H1 (cell line): Measurements from ENCODE around the gene OSGEP. TPM values are rescaled to one million over a fixed set of nuclear protein-coding genes. Genes with fewer than 3 reads are reported as not detected.

Experiments
- POLR2A ChIP-seq, 2 experiments: IDR thresholded peaks; 1 replicate in 1 of 2; 2 replicates in 1 of 2; pipeline ENCODE4 v1.6.1; 2011; ENCODE audit warnings: low read depth in 2 of 2, low read length in 2 of 2, mild to moderate bottlenecking in 2 of 2; ENCODE audit errors: control extremely low read depth in 1 of 2
- RBBP5 ChIP-seq: IDR thresholded peaks from 2 replicates; pipeline ENCODE4 v1.7.1; 2012; ENCODE audit warnings: low read depth, mild to moderate bottlenecking, inconsistent platforms, low read length, moderate library complexity, borderline replicate concordance
- SIN3A ChIP-seq, 2 experiments: IDR thresholded peaks in 1 of 2; conservative IDR thresholded peaks in 1 of 2; 2 replicates each; pipeline ENCODE4 v1.6.1; 2011 to 2012; ENCODE audit warnings: low read length in 2 of 2, improper control_type of control experiment in 1 of 2, low read depth in 1 of 2, mild to moderate bottlenecking in 1 of 2
- polyA plus RNA-seq, 7 experiments: library from polyadenylated mRNA; depleted of rRNA in 3 of 7; stranded (reverse) in 5 of 7; unstranded in 2 of 7; fragments of >200 nt in 5 of 7; fragments of 200-250 nt in 2 of 7; gene quantifications; 1 replicate in 5 of 7; 2 replicates in 1 of 7; 4 replicates in 1 of 7; pipeline versions ENCODE4 v1.2.1 to v1.2.3, GENCODE V29; 2011 to 2013; ENCODE audit warnings: missing spikeins in 2 of 7, mixed read lengths in 2 of 7
- total RNA-seq: library from RNA; stranded (reverse); fragmentation: NEBNext Ultra II Directional; extraction: Animal tissue kit (Norgen Biotek cat#: 25700); gene quantifications from 2 replicates; pipeline ENCODE4 v1.2.1, GENCODE V29; 2021
- TF ChIP-seq, protein P1 (sequence below): fragments of 300-600 bp; sonication (generic); IDR thresholded peaks from 2 replicates; pipeline ENCODE4 v1.7.1; 2012; ENCODE audit warnings: low read length, moderate library complexity, mild to moderate bottlenecking, inconsistent platforms; ENCODE audit not compliant: insufficient replicate concordance

The OSGEP gene
- total and polyA plus RNA-seq, 2 of the 8 experiments (the other 6 are each of a cell fraction or from before 2014, with no cell fraction given), result 34.4 to 78.6 TPM

DNA sequence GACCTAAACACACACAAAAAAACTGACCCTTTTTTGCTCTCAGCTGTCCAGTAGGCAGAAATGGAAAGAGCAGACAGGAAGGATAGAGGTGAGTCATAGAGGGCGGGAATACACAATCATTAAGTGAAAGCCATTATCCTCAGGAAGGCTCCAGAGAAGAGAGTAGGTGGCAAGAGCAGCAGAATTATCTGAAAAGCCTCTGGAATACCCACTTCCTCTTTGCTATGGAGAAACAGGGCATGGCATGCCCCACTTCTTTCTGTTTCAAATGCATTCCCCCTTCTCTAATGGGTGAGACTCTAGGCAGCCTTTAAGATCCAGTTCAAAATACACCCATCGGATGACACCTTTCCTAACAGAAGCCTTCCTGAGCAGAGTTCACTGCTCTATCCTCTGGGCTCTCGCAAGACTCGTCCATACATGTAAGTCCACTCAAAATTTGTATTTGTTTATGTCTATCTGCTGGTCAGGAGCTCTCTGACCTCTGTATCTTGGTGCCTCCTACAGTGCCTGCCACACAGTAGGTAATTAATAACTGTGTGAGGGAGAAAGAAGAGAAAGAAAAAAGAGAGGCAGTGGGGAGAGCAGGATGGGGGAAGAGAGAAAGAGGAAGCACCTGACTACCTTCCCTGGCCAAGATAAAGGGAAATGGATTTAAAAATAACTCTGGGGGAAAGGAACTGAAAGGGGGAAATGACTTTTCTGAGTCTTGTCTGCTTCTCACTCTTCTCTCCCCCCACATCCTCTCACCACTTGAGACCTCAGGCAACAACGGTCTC, 27.2 kb downstream of the OSGEP start (continued):
- TF ChIP-seq, protein P1, sequence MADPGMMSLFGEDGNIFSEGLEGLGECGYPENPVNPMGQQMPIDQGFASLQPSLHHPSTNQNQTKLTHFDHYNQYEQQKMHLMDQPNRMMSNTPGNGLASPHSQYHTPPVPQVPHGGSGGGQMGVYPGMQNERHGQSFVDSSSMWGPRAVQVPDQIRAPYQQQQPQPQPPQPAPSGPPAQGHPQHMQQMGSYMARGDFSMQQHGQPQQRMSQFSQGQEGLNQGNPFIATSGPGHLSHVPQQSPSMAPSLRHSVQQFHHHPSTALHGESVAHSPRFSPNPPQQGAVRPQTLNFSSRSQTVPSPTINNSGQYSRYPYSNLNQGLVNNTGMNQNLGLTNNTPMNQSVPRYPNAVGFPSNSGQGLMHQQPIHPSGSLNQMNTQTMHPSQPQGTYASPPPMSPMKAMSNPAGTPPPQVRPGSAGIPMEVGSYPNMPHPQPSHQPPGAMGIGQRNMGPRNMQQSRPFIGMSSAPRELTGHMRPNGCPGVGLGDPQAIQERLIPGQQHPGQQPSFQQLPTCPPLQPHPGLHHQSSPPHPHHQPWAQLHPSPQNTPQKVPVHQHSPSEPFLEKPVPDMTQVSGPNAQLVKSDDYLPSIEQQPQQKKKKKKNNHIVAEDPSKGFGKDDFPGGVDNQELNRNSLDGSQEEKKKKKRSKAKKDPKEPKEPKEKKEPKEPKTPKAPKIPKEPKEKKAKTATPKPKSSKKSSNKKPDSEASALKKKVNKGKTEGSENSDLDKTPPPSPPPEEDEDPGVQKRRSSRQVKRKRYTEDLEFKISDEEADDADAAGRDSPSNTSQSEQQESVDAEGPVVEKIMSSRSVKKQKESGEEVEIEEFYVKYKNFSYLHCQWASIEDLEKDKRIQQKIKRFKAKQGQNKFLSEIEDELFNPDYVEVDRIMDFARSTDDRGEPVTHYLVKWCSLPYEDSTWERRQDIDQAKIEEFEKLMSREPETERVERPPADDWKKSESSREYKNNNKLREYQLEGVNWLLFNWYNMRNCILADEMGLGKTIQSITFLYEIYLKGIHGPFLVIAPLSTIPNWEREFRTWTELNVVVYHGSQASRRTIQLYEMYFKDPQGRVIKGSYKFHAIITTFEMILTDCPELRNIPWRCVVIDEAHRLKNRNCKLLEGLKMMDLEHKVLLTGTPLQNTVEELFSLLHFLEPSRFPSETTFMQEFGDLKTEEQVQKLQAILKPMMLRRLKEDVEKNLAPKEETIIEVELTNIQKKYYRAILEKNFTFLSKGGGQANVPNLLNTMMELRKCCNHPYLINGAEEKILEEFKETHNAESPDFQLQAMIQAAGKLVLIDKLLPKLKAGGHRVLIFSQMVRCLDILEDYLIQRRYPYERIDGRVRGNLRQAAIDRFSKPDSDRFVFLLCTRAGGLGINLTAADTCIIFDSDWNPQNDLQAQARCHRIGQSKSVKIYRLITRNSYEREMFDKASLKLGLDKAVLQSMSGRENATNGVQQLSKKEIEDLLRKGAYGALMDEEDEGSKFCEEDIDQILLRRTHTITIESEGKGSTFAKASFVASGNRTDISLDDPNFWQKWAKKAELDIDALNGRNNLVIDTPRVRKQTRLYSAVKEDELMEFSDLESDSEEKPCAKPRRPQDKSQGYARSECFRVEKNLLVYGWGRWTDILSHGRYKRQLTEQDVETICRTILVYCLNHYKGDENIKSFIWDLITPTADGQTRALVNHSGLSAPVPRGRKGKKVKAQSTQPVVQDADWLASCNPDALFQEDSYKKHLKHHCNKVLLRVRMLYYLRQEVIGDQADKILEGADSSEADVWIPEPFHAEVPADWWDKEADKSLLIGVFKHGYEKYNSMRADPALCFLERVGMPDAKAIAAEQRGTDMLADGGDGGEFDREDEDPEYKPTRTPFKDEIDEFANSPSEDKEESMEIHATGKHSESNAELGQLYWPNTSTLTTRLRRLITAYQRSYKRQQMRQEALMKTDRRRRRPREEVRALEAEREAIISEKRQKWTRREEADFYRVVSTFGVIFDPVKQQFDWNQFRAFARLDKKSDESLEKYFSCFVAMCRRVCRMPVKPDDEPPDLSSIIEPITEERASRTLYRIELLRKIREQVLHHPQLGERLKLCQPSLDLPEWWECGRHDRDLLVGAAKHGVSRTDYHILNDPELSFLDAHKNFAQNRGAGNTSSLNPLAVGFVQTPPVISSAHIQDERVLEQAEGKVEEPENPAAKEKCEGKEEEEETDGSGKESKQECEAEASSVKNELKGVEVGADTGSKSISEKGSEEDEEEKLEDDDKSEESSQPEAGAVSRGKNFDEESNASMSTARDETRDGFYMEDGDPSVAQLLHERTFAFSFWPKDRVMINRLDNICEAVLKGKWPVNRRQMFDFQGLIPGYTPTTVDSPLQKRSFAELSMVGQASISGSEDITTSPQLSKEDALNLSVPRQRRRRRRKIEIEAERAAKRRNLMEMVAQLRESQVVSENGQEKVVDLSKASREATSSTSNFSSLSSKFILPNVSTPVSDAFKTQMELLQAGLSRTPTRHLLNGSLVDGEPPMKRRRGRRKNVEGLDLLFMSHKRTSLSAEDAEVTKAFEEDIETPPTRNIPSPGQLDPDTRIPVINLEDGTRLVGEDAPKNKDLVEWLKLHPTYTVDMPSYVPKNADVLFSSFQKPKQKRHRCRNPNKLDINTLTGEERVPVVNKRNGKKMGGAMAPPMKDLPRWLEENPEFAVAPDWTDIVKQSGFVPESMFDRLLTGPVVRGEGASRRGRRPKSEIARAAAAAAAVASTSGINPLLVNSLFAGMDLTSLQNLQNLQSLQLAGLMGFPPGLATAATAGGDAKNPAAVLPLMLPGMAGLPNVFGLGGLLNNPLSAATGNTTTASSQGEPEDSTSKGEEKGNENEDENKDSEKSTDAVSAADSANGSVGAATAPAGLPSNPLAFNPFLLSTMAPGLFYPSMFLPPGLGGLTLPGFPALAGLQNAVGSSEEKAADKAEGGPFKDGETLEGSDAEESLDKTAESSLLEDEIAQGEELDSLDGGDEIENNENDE, result no peak
- TF ChIP-seq POLR2A (IDR thresholded peaks at IDR 0.05; ENCODE audit: control extremely low read depth in 1 of 2, low read depth in 2 of 2, low read length in 2 of 2) (no peak), SIN3A (conservative IDR thresholded peaks at IDR 0.05 in 1 of 2, IDR thresholded peaks at IDR 0.05 in 1 of 2; ENCODE audit: low read depth in 1 of 2, low read length in 2 of 2) (no peak), RBBP5 (no peak)
